Brain microvascular endothelial cell (primary cell): ENCODE data around the gene SSTR5.

Source experiments
- DNase-seq: peaks from one replicate; pipeline ENCODE4 v3.0.0-alpha.2; 2020
- H3K27ac ChIP-seq: fragments of 250-450 bp; sonication (Bioruptor Pico); 2 replicates; pipeline ENCODE4 v1.5.1; 2020; ENCODE audit warnings: mild to moderate bottlenecking, moderate library complexity
- H3K27me3 ChIP-seq: fragments of 250-450 bp; sonication (Bioruptor Pico); replicated peaks from 2 replicates; pipeline ENCODE4 v1.5.1; 2020; ENCODE audit warnings: mild to moderate bottlenecking
- H3K36me3 ChIP-seq: fragments of 250-450 bp; sonication (Bioruptor Pico); replicated peaks from 2 replicates; pipeline ENCODE4 v1.5.1; 2020; ENCODE audit warnings: mild to moderate bottlenecking
- H3K4me3 ChIP-seq: 2 replicates; pipeline ENCODE4 v1.5.1; 2011; ENCODE audit warnings: low read depth, mild to moderate bottlenecking, control low read depth, low read length, moderate library complexity
- CTCF ChIP-seq: IDR thresholded peaks from 2 replicates; pipeline ENCODE4 v1.5.1; 2011; ENCODE audit warnings: low read depth, mild to moderate bottlenecking, moderate library complexity, low read length, control low read depth, inconsistent platforms; ENCODE audit errors: missing control alignments
- in situ Hi-C: cut with HindIII; loops from 2 replicates; pipeline ENCODE4 v1.10.0; 2017; ENCODE audit warnings: low sequenced_read_pairs, low pct_ligation_motif_present

The SSTR5 gene

GRCh38 chr16:1047123-1047522, 25.4 kb upstream of the SSTR5 start:
- Histone ChIP-seq H3K27me3 (peaks cover 2% of the 10 kb centered on the region), H3K27ac (no peak overlapping the region), H3K36me3 (no peaks in the 10 kb centered on the region), H3K4me3 (no peak overlapping the region)
- no peak for TF ChIP-seq CTCF
- no peak for DNase-seq
- in situ Hi-C loops: no loop called here

- no peak for DNase-seq
- in situ Hi-C loops: no loop called here
- Histone ChIP-seq H3K4me3 (no peak overlapping the region), H3K36me3 (no peaks in the 10 kb centered on the region), H3K27me3 (peaks cover 2% of the 10 kb centered on the region), H3K27ac (no peak overlapping the region)
- no peak for TF ChIP-seq CTCF
Observed at GRCh38 chr16:1047801-1048200, 24.7 kb upstream of the SSTR5 start.

- Histone ChIP-seq H3K4me3 (no peak overlapping the region), H3K27me3 (peaks cover 2% of the 10 kb centered on the region), H3K36me3 (no peaks in the 10 kb centered on the region), H3K27ac (no peak overlapping the region)
- in situ Hi-C loops: no loop called here
- no peak for TF ChIP-seq CTCF
- DNase-seq: peak; percentile 27
Observed at GRCh38 chr16:1048442-1049112, 24.0 kb upstream of the SSTR5 start.

GRCh38 chr16:1049113-1049975, 23.2 kb upstream of the SSTR5 start:
- H3K27me3 ChIP-seq: peaks cover 2% of the 10 kb centered on the region
- in situ Hi-C loops: no loop called here
- H3K27ac ChIP-seq: no peak overlapping the region
- no peak for DNase-seq
- TF ChIP-seq CTCF: no peak
- no peak overlapping the region for H3K4me3 ChIP-seq
- H3K36me3 ChIP-seq: no peaks in the 10 kb centered on the region

- H3K36me3 ChIP-seq: no peaks in the 10 kb centered on the region
- no peak overlapping the region for H3K27ac ChIP-seq
- no peak for DNase-seq
- no peak overlapping the region for H3K4me3 ChIP-seq
- in situ Hi-C loops: no loop called here
- TF ChIP-seq CTCF: no peak
- H3K27me3 ChIP-seq: peaks cover 2% of the 10 kb centered on the region
Observed at GRCh38 chr16:1049976-1050247, 22.6 kb upstream of the SSTR5 start.
